Spleen (tissue), 13 donors: ENCODE data around the gene PNISR. TPM values are rescaled to one million over a fixed set of nuclear protein-coding genes. Genes with fewer than 3 reads are reported as not detected.
A peak's percentile ranks its signal among the peaks of the same experiment; 100 is the strongest.

Experiments used
- DNase-seq: peaks from one replicate; pipeline ENCODE4 v3.0.0-alpha.2; 2020
- H3K27ac ChIP-seq, 8 donors: fragments of 200-600 bp; sonication (generic) in 7 of 8; 1 replicate in 4 of 8; 2 replicates in 4 of 8; pipeline versions ENCODE4 v1.5.0 to v1.8.0; 2016 to 2021; ENCODE audit warnings: inconsistent platforms in 4 of 8, mild to moderate bottlenecking in 4 of 8, moderate library complexity in 1 of 8
- H3K27me3 ChIP-seq, 7 donors: fragments of 200-600 bp; sonication (generic) in 6 of 7; replicated peaks in 1 of 7; 1 replicate in 4 of 7; 2 replicates in 3 of 7; pipeline versions ENCODE4 v1.5.0 to v1.8.0; 2016 to 2021; ENCODE audit warnings: inconsistent platforms in 3 of 7, mild to moderate bottlenecking in 1 of 7
- H3K36me3 ChIP-seq, 6 donors: fragments of 200-600 bp; sonication (generic) in 5 of 6; 1 replicate in 4 of 6; 2 replicates in 2 of 6; pipeline versions ENCODE4 v1.5.0 to v1.8.0; 2016 to 2021; ENCODE audit warnings: inconsistent platforms in 2 of 6
- H3K4me1 ChIP-seq, 6 donors: fragments of 200-600 bp; sonication (generic) in 5 of 6; 1 replicate in 3 of 6; 2 replicates in 3 of 6; pipeline versions ENCODE4 v1.5.0 to v1.8.0; 2016 to 2021; ENCODE audit warnings: inconsistent platforms in 3 of 6
- H3K4me3 ChIP-seq, 8 donors: fragments of 200-600 bp; sonication (generic) in 7 of 8; 1 replicate in 4 of 8; 2 replicates in 4 of 8; pipeline versions ENCODE4 v1.5.0 to v1.8.0; 2016 to 2021; ENCODE audit warnings: inconsistent platforms in 4 of 8, mild to moderate bottlenecking in 4 of 8, moderate library complexity in 2 of 8
- H3K9me3 ChIP-seq, 8 donors: fragments of 200-600 bp; sonication (generic) in 7 of 8; 1 replicate in 4 of 8; 2 replicates in 4 of 8; pipeline versions ENCODE4 v1.5.0 to v1.8.0; 2016 to 2021; ENCODE audit warnings: inconsistent platforms in 4 of 8
- CTCF ChIP-seq, 11 experiments: fragments of 200-600 bp in 7 of 11; fragments of 450-650 bp in 4 of 11; sonication (generic) in 4 of 11; IDR thresholded peaks in 8 of 11; conservative IDR thresholded peaks in 3 of 11; 1 replicate in 7 of 11; 2 replicates in 4 of 11; pipeline versions ENCODE4 v1.4.0 to v1.8.0; 2016 to 2021; ENCODE audit warnings: antibody characterized with exemption in 11 of 11, inconsistent platforms in 4 of 11, mild to moderate bottlenecking in 1 of 11
- POLR2A ChIP-seq, 3 donors: fragments of 450-650 bp; IDR thresholded peaks; one replicate each; pipeline ENCODE4 v1.5.1; 2017; ENCODE audit warnings: antibody characterized with exemption in 3 of 3, mild to moderate bottlenecking in 1 of 3
- POLR2AphosphoS5 ChIP-seq, 3 donors: sonication (generic); formaldehyde crosslinking; IDR thresholded peaks; one replicate each; pipeline ENCODE4 v1.5.1; 2017; ENCODE audit warnings: antibody characterized with exemption in 3 of 3
- WGBS, 5 donors: extraction: QIAGEN DNeasy Blood & Tissue Kit in 3 of 5; methylation state at CpG; one replicate each; pipeline versions ENCODE4 v1.1.5 to v1.1.7; 2013 to 2018; 5-methylcytosine and 5-hydroxymethylcytosine counted together
- intact Hi-C: fragments of 100-400 bp; cut with DNase I; formaldehyde crosslinking; loops from one replicate; pipeline ENCODE4 v1.15.0; 2023; ENCODE audit warnings: low total_unique reads
- long read RNA-seq, 2 donors: transcript quantifications; one replicate each; lab custom pipeline, GENCODE V29; 2026
- polyA plus RNA-seq, 3 donors: library from polyadenylated mRNA; stranded (reverse); fragments of 200-250 nt; gene quantifications; one replicate each; pipeline ENCODE4 v1.2.1, GENCODE V29; 2013
- total RNA-seq, 7 donors: library from RNA; depleted of rRNA in 3 of 7; stranded (reverse); fragments of >200 nt in 3 of 7; fragmentation: NEBNext Ultra II Directional in 4 of 7; extraction: Animal tissue kit (Norgen Biotek cat#: 25700) in 4 of 7; gene quantifications; one replicate each; pipeline versions ENCODE4 v1.1.0 to v1.2.1, GENCODE V29; 2016 to 2021
- donor health status: healthy with polysubstance abuse.
- donor health status: DM: no; HTN: no; CAD: no; lungs with moderate emphysema.
- donor health status: DM: no; HTN: no; CAD: no.
- donor health status: Bipolar disorder and iron deficiency.
- donor health status: healthy.
- donor health status: DM: no; HTN: no; CAD: no.
- donor health status: DM: yes; HTN: yes; CAD: no.

The PNISR gene
- 100 to 1,000 TPM; 143 to 338 (median 181) TPM for total RNA-seq
- 10 to 100 TPM; 44.0 to 52.9 (median 45.7) TPM for polyA plus RNA-seq
- long read RNA-seq, donor 1, full-length matches to known transcripts, result 33 of 52 reads
- long read RNA-seq, donor 1, partial matches to known transcripts, result 14 of 52 reads
- long read RNA-seq, donor 1, other reads (novel, unspliced or antisense), result 5 of 52 reads
- long read RNA-seq, donor 2, full-length matches to known transcripts, result 24 of 29 reads
- long read RNA-seq, donor 2, partial matches to known transcripts, result 0 of 29 reads
- long read RNA-seq, donor 2, other reads (novel, unspliced or antisense), result 5 of 29 reads

GRCh38 chr6:99424761-99425646, at the start of gene PNISR:
TSS of gene PNISR (minus strand) at chr6:99425308. CDS start at chr6:99414659, 10,649 bp downstream.
- TF ChIP-seq CTCF (IDR thresholded peaks at IDR 0.05 in 8 of 11, conservative IDR thresholded peaks at IDR 0.05 in 3 of 11) (no peak), POLR2AphosphoS5 (IDR thresholded peaks at IDR 0.05) (peak; percentile 67 to 83 (median 74))

GRCh38 chr6:99473730-99474129, 48.6 kb upstream of the PNISR start:
- no peak overlapping the region for H3K27ac ChIP-seq
- no peaks in the 10 kb centered on the region for H3K9me3 ChIP-seq
- H3K4me1 ChIP-seq, result no peaks in the 10 kb centered on the region
- H3K36me3 ChIP-seq, result peaks cover 0 to 40% (median 3%) of the 10 kb centered on the region in 6 donors
- DNase-seq, result no peak
- intact Hi-C loops, result no loop called here
- no peak overlapping the region for H3K4me3 ChIP-seq
- TF ChIP-seq POLR2AphosphoS5 (IDR thresholded peaks at IDR 0.05), result no peak
- no peak for TF ChIP-seq POLR2A (IDR thresholded peaks at IDR 0.05)
- TF ChIP-seq CTCF (IDR thresholded peaks at IDR 0.05 in 8 of 11, conservative IDR thresholded peaks at IDR 0.05 in 3 of 11), result no peak
- H3K27me3 ChIP-seq, result no peaks in the 10 kb centered on the region

More at GRCh38 chr6:99424761-99425646, at the start of gene PNISR:
- DNase-seq, result peak; percentile 93
- Histone ChIP-seq H3K36me3 (peaks cover 0 to 26% (median 0%) of the 10 kb centered on the region in 6 donors), H3K9me3 (no peaks in the 10 kb centered on the region), H3K4me3 (peak within 1 kb of the TSS; percentile 62 to 82 (median 69)), H3K4me1 (peaks cover 56 to 74% (median 68%) of the 10 kb centered on the region in 6 donors), H3K27me3 (no peaks in the 10 kb centered on the region), H3K27ac (peak within 1 kb of the TSS; percentile 96 to 99 (median 98))
- intact Hi-C loops, result no loop called here
- 0% methylated on average over 47 to 53 of the region's 53 CpGs for WGBS, 5 donors

- Histone ChIP-seq H3K27ac (no peak overlapping the region), H3K4me3 (no peak overlapping the region), H3K9me3 (no peaks in the 10 kb centered on the region), H3K27me3 (no peaks in the 10 kb centered on the region), H3K36me3 (peaks cover 0 to 29% (median 3%) of the 10 kb centered on the region in 6 donors), H3K4me1 (no peaks in the 10 kb centered on the region)
- DNase-seq, result no peak
- TF ChIP-seq POLR2A (IDR thresholded peaks at IDR 0.05) (no peak), POLR2AphosphoS5 (IDR thresholded peaks at IDR 0.05) (no peak), CTCF (IDR thresholded peaks at IDR 0.05 in 8 of 11, conservative IDR thresholded peaks at IDR 0.05 in 3 of 11) (no peak)
- WGBS, 5 donors, result 88 to 97% (median 95%) methylated on average over 2 of the region's 2 CpGs
- intact Hi-C loops, result no loop called here
Measured at GRCh38 chr6:99471638-99472037, 46.5 kb upstream of the PNISR start.
